ENCODE results near the gene CYFIP2.
A peak's percentile ranks its signal among the peaks of the same experiment; 100 is the strongest.

DNA sequence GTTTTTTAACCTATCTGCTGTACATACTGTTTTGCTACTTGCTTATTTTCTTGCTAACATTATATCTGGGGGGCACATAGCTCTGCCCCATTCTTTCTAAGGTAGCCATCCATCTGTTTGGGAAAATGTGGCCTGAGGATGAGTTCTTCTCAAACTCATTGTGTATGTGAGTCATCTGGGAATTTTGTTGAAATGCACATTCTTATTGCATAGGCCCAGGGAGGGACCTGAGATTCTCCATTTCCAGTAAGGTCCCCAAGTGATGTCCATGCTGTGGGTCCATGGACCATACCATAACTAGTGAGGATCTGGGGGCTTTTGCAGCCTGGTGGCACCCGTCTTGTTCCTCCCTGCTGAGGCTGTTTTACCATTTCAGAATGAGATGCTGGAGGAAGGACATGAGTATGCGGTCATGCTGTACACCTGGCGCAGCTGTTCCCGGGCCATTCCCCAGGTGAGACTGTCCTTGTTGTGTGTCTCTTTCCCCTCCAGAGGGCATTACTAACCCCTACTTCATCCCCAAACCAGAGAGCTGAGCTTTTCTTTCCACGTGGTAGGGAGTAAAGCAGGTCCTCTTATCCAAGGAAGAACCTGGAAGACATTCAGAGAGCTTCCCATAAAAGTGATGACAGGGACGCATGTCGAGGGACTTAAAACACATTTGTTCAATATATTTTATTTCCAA lies 28.6 kb downstream of the CYFIP2 start:
- TF ChIP-seq ZNF205 (CRISPR knock-in tag; IDR thresholded peaks at IDR 0.05) (no peak), CHD2 (IDR thresholded peaks at IDR 0.05; ENCODE audit: low read depth, low read length) (no peak), SMAD9 (CRISPR knock-in tag; IDR thresholded peaks at IDR 0.05) (no peak), ZNF282 (IDR thresholded peaks at IDR 0.05; ENCODE audit: partially characterized antibody) (no peak), BRCA1 (CRISPR knock-in tag; IDR thresholded peaks at IDR 0.05) (no peak), MYNN (CRISPR knock-in tag; IDR thresholded peaks at IDR 0.05; ENCODE audit: low read depth) (no peak), SUZ12 (IDR thresholded peaks at IDR 0.05; ENCODE audit: low read depth, low read length) (no peak)
- TF ChIP-seq, protein P1, sequence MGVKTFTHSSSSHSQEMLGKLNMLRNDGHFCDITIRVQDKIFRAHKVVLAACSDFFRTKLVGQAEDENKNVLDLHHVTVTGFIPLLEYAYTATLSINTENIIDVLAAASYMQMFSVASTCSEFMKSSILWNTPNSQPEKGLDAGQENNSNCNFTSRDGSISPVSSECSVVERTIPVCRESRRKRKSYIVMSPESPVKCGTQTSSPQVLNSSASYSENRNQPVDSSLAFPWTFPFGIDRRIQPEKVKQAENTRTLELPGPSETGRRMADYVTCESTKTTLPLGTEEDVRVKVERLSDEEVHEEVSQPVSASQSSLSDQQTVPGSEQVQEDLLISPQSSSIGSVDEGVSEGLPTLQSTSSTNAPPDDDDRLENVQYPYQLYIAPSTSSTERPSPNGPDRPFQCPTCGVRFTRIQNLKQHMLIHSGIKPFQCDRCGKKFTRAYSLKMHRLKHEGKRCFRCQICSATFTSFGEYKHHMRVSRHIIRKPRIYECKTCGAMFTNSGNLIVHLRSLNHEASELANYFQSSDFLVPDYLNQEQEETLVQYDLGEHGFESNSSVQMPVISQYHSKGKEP (CRISPR knock-in tag; IDR thresholded peaks at IDR 0.05), result no peak
- TF ChIP-seq, protein P2, sequence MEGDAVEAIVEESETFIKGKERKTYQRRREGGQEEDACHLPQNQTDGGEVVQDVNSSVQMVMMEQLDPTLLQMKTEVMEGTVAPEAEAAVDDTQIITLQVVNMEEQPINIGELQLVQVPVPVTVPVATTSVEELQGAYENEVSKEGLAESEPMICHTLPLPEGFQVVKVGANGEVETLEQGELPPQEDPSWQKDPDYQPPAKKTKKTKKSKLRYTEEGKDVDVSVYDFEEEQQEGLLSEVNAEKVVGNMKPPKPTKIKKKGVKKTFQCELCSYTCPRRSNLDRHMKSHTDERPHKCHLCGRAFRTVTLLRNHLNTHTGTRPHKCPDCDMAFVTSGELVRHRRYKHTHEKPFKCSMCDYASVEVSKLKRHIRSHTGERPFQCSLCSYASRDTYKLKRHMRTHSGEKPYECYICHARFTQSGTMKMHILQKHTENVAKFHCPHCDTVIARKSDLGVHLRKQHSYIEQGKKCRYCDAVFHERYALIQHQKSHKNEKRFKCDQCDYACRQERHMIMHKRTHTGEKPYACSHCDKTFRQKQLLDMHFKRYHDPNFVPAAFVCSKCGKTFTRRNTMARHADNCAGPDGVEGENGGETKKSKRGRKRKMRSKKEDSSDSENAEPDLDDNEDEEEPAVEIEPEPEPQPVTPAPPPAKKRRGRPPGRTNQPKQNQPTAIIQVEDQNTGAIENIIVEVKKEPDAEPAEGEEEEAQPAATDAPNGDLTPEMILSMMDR (CRISPR knock-in tag; IDR thresholded peaks at IDR 0.05), result peak; percentile 41
